Trophoblast cell (in vitro differentiated cells and primary cell): ENCODE results near the gene HNRNPD.

Experiments used
- DNase-seq, 2 donors: peaks; one replicate each; pipeline ENCODE4 v3.0.0-alpha.2; 2016
- H2AFZ ChIP-seq: 2 replicates; pipeline ENCODE4 v1.6.1; 2013; ENCODE audit warnings: low read length, moderate library complexity, mild to moderate bottlenecking; ENCODE audit not compliant: insufficient read depth, poor library complexity
- H2AK5ac ChIP-seq: 2 replicates; pipeline ENCODE4 v1.6.1; 2013; ENCODE audit warnings: mild to moderate bottlenecking, low read length
- H2BK120ac ChIP-seq: 2 replicates; pipeline ENCODE4 v1.6.1; 2013; ENCODE audit warnings: low read length, mild to moderate bottlenecking, moderate library complexity; ENCODE audit not compliant: insufficient read depth, poor library complexity
- H2BK12ac ChIP-seq: 2 replicates; pipeline ENCODE4 v1.6.1; 2013; ENCODE audit warnings: mild to moderate bottlenecking, low read length, moderate library complexity
- H2BK5ac ChIP-seq: 2 replicates; pipeline ENCODE4 v1.6.1; 2013; ENCODE audit warnings: low read length, low read depth, moderate library complexity, mild to moderate bottlenecking; ENCODE audit not compliant: poor library complexity
- H3K14ac ChIP-seq: 2 replicates; pipeline ENCODE4 v1.6.1; 2013; ENCODE audit warnings: mild to moderate bottlenecking, low read length
- H3K18ac ChIP-seq: 2 replicates; pipeline ENCODE4 v1.6.1; 2013; ENCODE audit warnings: mild to moderate bottlenecking, low read length
- H3K23ac ChIP-seq: 2 replicates; pipeline ENCODE4 v1.6.1; 2013; ENCODE audit warnings: low read length
- H3K27ac ChIP-seq: 2 replicates; pipeline ENCODE4 v1.5.1; 2013; ENCODE audit warnings: low read depth, mild to moderate bottlenecking, inconsistent platforms, low read length, moderate library complexity
- H3K27me3 ChIP-seq: 2 replicates; pipeline ENCODE4 v1.6.1; 2013; ENCODE audit warnings: inconsistent platforms, mild to moderate bottlenecking, low read length, moderate library complexity; ENCODE audit not compliant: insufficient read depth
- H3K36me3 ChIP-seq, 2 experiments: 1 replicate in 1 of 2; 2 replicates in 1 of 2; pipeline ENCODE4 v1.6.1; 2013; ENCODE audit warnings: low read length in 2 of 2, mild to moderate bottlenecking in 2 of 2, moderate library complexity in 1 of 2; ENCODE audit not compliant: insufficient read depth in 2 of 2, control insufficient read depth in 1 of 2
- H3K4ac ChIP-seq: 2 replicates; pipeline ENCODE4 v1.6.1; 2013; ENCODE audit warnings: low read depth, mild to moderate bottlenecking, low read length, moderate library complexity
- H3K4me1 ChIP-seq, 2 experiments: 1 replicate in 1 of 2; 2 replicates in 1 of 2; pipeline ENCODE4 v1.6.1; 2013; ENCODE audit warnings: low read length in 2 of 2, mild to moderate bottlenecking in 2 of 2, moderate library complexity in 1 of 2; ENCODE audit not compliant: insufficient read depth in 2 of 2, control insufficient read depth in 1 of 2
- H3K4me2 ChIP-seq: 2 replicates; pipeline ENCODE4 v1.6.1; 2013; ENCODE audit warnings: inconsistent platforms, mild to moderate bottlenecking, low read length, moderate library complexity
- H3K4me3 ChIP-seq: 2 replicates; pipeline ENCODE4 v1.5.1; 2013; ENCODE audit warnings: mild to moderate bottlenecking, low read depth, low read length, inconsistent platforms
- H3K79me1 ChIP-seq: one replicate; pipeline ENCODE4 v1.6.1; 2013; ENCODE audit warnings: low read length
- H3K79me2 ChIP-seq: 2 replicates; pipeline ENCODE4 v1.6.1; 2013; ENCODE audit warnings: low read length, mild to moderate bottlenecking; ENCODE audit not compliant: control insufficient read depth, insufficient read depth, poor library complexity
- H3K9ac ChIP-seq: 2 replicates; pipeline ENCODE4 v1.6.1; 2013; ENCODE audit warnings: mild to moderate bottlenecking, low read length
- H3K9me3 ChIP-seq: 2 replicates; pipeline ENCODE4 v1.6.1; 2013; ENCODE audit warnings: low read depth, mild to moderate bottlenecking, control low read depth, inconsistent platforms, low read length; ENCODE audit not compliant: insufficient read depth
- H4K12ac ChIP-seq: 2 replicates; pipeline ENCODE4 v1.6.1; 2013; ENCODE audit warnings: low read depth, mild to moderate bottlenecking, low read length, moderate library complexity
- H4K8ac ChIP-seq: 2 replicates; pipeline ENCODE4 v1.6.1; 2013; ENCODE audit warnings: low read depth, mild to moderate bottlenecking, low read length, moderate library complexity
- H4K91ac ChIP-seq: one replicate; pipeline ENCODE4 v1.6.1; 2013; ENCODE audit warnings: low read depth, mild to moderate bottlenecking, low read length, moderate library complexity
- WGBS: extraction: QIAGEN DNeasy Blood & Tissue Kit; methylation state at CpG from one replicate; pipeline ENCODE4 v1.1.7; 2013; ENCODE audit warnings: missing lambda C conversion rate; ENCODE audit not compliant: insufficient read length, insufficient coverage; ENCODE audit errors: extremely low coverage; 5-methylcytosine and 5-hydroxymethylcytosine counted together

Gene HNRNPD

GRCh38 chr4:82376109-82376508 lies 2.3 kb upstream of the HNRNPD start:
- DNase-seq, result no peak
- H3K4me1 ChIP-seq, result no peaks in the 10 kb centered on the region
- WGBS, result no CpG with 5 or more reads among the region's 4 CpGs
- H3K79me1 ChIP-seq, result peaks cover 11% of the 10 kb centered on the region
- no peaks in the 10 kb centered on the region for H3K36me3 ChIP-seq
- no peaks in the 10 kb centered on the region for H3K27me3 ChIP-seq
- H3K4me3 ChIP-seq, result no peak overlapping the region
- H2AK5ac ChIP-seq, result no peak overlapping the region
- no peak overlapping the region for H2BK12ac ChIP-seq
- H4K12ac ChIP-seq, result no peak overlapping the region
- H2AFZ ChIP-seq, result no peak overlapping the region
- H2BK120ac ChIP-seq, result no peak overlapping the region
- H4K91ac ChIP-seq, result no peak overlapping the region
- no peak overlapping the region for H3K4ac ChIP-seq
- H2BK5ac ChIP-seq, result no peak overlapping the region
- no peak overlapping the region for H3K18ac ChIP-seq
- no peak overlapping the region for H3K27ac ChIP-seq
- H3K9me3 ChIP-seq, result peaks cover 3% of the 10 kb centered on the region
- H3K9ac ChIP-seq, result no peak overlapping the region
- no peak overlapping the region for H3K4me2 ChIP-seq
- no peak overlapping the region for H3K14ac ChIP-seq
- no peak overlapping the region for H4K8ac ChIP-seq
- no peak overlapping the region for H3K23ac ChIP-seq
- H3K79me2 ChIP-seq, result peaks cover 15% of the 10 kb centered on the region

DNA sequence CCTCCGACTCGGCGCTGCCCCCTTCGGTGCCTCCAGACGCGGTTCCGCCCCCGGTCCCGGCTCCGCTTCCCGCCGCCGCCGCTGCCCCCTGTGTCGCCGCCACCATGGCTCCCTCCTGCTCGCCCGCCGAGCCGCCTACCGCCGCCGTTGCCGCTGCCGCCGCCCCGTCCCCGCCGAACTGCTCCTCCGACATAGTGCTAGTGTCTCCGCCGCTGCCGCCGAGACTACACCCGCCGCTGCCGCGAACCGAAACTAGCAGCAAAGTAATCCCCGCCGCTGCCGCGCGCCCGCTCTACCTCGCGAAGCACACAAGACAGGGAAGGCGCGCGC lies 340 bp downstream of the HNRNPD start:
- no peak for DNase-seq
- Histone ChIP-seq H3K9me3 (no peaks in the 10 kb centered on the region), H2BK120ac (peak overlapping the region; percentile 92), H4K91ac (peak overlapping the region; percentile 98), H3K36me3 (peaks cover 0 to 3% of the 10 kb centered on the region in 2 experiments), H2BK5ac (peak overlapping the region; percentile 96), H3K4me3 (peak overlapping the region; percentile 100), H3K4me2 (peak overlapping the region; percentile 91), H3K79me1 (peaks cover 11% of the 10 kb centered on the region), H3K27ac (peak overlapping the region; percentile 99), H3K14ac (peak overlapping the region; percentile 99), H2AK5ac (peak overlapping the region; percentile 90), H3K4ac (peak overlapping the region; percentile 99), H3K4me1 (no peaks in the 10 kb centered on the region), H2BK12ac (peak overlapping the region; percentile 16), H4K12ac (peak overlapping the region; percentile 78), H3K9ac (peak overlapping the region; percentile 98), H3K18ac (peak overlapping the region; percentile 93), H4K8ac (peak overlapping the region; percentile 98), H2AFZ (peak overlapping the region; percentile 94), H3K27me3 (no peaks in the 10 kb centered on the region), H3K79me2 (peaks cover 18% of the 10 kb centered on the region), H3K23ac (peak overlapping the region; percentile 29)
- no CpG with 5 or more reads among the region's 50 CpGs for WGBS

DNA sequence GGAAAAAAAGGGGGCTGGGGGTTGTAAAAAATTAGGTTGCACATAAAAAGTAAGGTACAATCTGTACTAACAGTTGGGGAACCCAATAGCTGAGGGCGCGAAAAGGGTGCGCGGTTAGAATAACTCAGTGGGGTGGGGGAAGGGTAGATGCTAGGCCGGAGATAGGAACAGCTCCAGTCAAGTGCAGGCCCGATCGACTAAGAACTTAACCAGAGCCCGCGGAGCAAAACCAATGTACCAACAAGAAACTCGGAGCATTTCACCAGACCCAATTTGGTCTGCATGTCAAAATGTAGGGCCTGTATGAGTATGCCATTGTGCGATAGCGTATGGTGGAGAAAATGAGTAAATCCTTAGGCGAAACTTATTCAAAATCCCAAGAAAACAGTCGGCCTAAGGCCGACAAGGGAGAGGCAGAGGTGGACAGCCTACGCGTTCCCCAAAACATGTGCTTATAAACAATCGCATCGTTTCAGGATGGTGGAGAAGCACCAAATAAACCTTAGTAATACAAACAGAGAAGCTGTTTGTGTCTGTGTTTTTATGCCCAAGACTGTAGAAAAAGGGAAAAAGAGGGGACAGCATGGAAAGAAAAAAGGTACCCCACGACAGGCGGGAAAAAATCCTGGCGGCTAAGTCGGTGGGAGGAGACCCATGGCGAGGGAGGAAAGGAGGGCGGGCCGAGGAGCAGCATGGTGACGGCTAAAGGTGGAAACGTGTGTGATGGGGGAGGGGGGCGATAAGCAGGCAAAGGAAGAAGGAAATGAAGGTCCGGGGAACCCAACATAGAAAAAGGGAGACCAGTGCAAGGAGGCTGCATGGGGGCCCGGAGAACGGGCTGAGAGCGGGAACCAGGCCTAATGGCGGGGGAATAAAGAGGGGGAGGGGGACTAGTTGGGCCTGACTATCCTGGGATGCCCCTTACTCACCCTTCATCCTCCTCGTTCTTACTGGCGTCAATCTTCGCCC lies 990 bp downstream of the HNRNPD start:
- Histone ChIP-seq H2AK5ac (peak overlapping the region; percentile 90), H3K79me2 (peaks cover 18% of the 10 kb centered on the region), H2BK5ac (peak overlapping the region; percentile 96), H3K23ac (peak overlapping the region; percentile 70), H3K4me3 (peak overlapping the region; percentile 100), H3K9ac (peak overlapping the region; percentile 98), H3K18ac (peak overlapping the region; percentile 93), H4K12ac (peak overlapping the region; percentile 78), H4K8ac (peak overlapping the region; percentile 98), H3K4ac (peak overlapping the region; percentile 99), H3K9me3 (no peaks in the 10 kb centered on the region), H2BK120ac (peak overlapping the region; percentile 92), H3K4me1 (no peaks in the 10 kb centered on the region), H4K91ac (peak overlapping the region; percentile 98), H2AFZ (peak overlapping the region; percentile 94), H3K27me3 (no peaks in the 10 kb centered on the region), H3K27ac (peak overlapping the region; percentile 99), H3K36me3 (peaks cover under 1 to 3% of the 10 kb centered on the region in 2 experiments), H3K4me2 (peak overlapping the region; percentile 91), H2BK12ac (peak overlapping the region; percentile 16), H3K14ac (peak overlapping the region; percentile 99), H3K79me1 (peaks cover 11% of the 10 kb centered on the region)
- WGBS, result no CpG with 5 or more reads among the region's 37 CpGs
- DNase-seq, result peak; percentile 54 to 68

- Histone ChIP-seq H3K18ac (no peak overlapping the region), H4K91ac (no peak overlapping the region), H3K79me1 (peaks cover 11% of the 10 kb centered on the region), H2AK5ac (no peak overlapping the region), H3K9ac (no peak overlapping the region), H3K4me3 (no peak overlapping the region), H3K4me2 (peak overlapping the region; percentile 91), H2BK5ac (no peak overlapping the region), H3K27me3 (no peaks in the 10 kb centered on the region), H3K79me2 (peaks cover 22% of the 10 kb centered on the region), H2BK120ac (no peak overlapping the region), H2AFZ (no peak overlapping the region), H3K27ac (no peak overlapping the region), H3K9me3 (no peaks in the 10 kb centered on the region), H4K12ac (no peak overlapping the region), H3K4me1 (no peaks in the 10 kb centered on the region), H3K4ac (peak overlapping the region; percentile 99), H2BK12ac (no peak overlapping the region), H4K8ac (no peak overlapping the region), H3K36me3 (peaks cover 5 to 6% of the 10 kb centered on the region in 2 experiments), H3K14ac (no peak overlapping the region), H3K23ac (no peak overlapping the region)
- DNase-seq, result peak in 1 of 2 donors; percentile 8
- no CpG with 5 or more reads among the region's 8 CpGs for WGBS
These were observed 2.3 kb downstream of the HNRNPD start for GRCh38 chr4:82371497-82371896.
